Liver (tissue), 3 donors: ENCODE results near the gene SYTL3.
A peak's percentile ranks its signal among the peaks of the same experiment; 100 is the strongest.

ENCODE experiments used
- EGR1 ChIP-seq, 2 donors: IDR thresholded peaks; 2 replicates each; pipeline ENCODE4 v1.6.1; 2016 to 2018; ENCODE audit warnings: antibody characterized with exemption in 2 of 2, low read depth in 2 of 2
- FOXA1 ChIP-seq: IDR thresholded peaks from 2 replicates; pipeline ENCODE4 v1.6.1; 2016; ENCODE audit warnings: antibody characterized with exemption
- FOXA2 ChIP-seq: IDR thresholded peaks from 2 replicates; pipeline ENCODE4 v1.6.1; 2016; ENCODE audit warnings: antibody characterized with exemption
- GABPA ChIP-seq, 2 donors: IDR thresholded peaks in 1 of 2; conservative IDR thresholded peaks in 1 of 2; 2 replicates each; pipeline ENCODE4 v1.6.1; 2016; ENCODE audit warnings: antibody characterized with exemption in 2 of 2, mild to moderate bottlenecking in 1 of 2, moderate library complexity in 1 of 2
- HNF4G ChIP-seq: IDR thresholded peaks from 2 replicates; pipeline ENCODE4 v1.6.1; 2016; ENCODE audit warnings: antibody characterized with exemption
- JUND ChIP-seq, 2 donors: IDR thresholded peaks; 2 replicates each; pipeline ENCODE4 v1.6.1; 2016; ENCODE audit warnings: antibody characterized with exemption in 2 of 2
- NR2F2 ChIP-seq: IDR thresholded peaks from 2 replicates; pipeline ENCODE4 v1.6.1; 2016; ENCODE audit warnings: antibody characterized with exemption
- RAD21 ChIP-seq, 2 donors: IDR thresholded peaks; 2 replicates each; pipeline ENCODE4 v1.6.1; 2016; ENCODE audit warnings: antibody characterized with exemption in 2 of 2, mild to moderate bottlenecking in 2 of 2
- RXRA ChIP-seq, 2 donors: IDR thresholded peaks; 2 replicates each; pipeline ENCODE4 v1.6.1; 2017 to 2018; ENCODE audit warnings: antibody characterized with exemption in 2 of 2, mild to moderate bottlenecking in 1 of 2
- TAF1 ChIP-seq: conservative IDR thresholded peaks from 2 replicates; pipeline ENCODE4 v1.6.1; 2016; ENCODE audit warnings: antibody characterized with exemption, mild to moderate bottlenecking
- TF ChIP-seq, protein P1 (sequence below): IDR thresholded peaks from 2 replicates; pipeline ENCODE4 v1.6.1; 2016; ENCODE audit warnings: antibody characterized with exemption
- TF ChIP-seq, protein P2 (sequence below): fragments of 150-350 bp; IDR thresholded peaks from 2 replicates; pipeline ENCODE4 v1.5.1; 2017; ENCODE audit warnings: improper control_type of control experiment, low read depth, low read length; ENCODE audit not compliant: missing input control
- TF ChIP-seq, protein P3 (sequence below): IDR thresholded peaks from 2 replicates; pipeline ENCODE4 v1.6.1; 2016; ENCODE audit warnings: antibody characterized with exemption
- donor health status: healthy.
- donor health status: healthy.

DNA sequence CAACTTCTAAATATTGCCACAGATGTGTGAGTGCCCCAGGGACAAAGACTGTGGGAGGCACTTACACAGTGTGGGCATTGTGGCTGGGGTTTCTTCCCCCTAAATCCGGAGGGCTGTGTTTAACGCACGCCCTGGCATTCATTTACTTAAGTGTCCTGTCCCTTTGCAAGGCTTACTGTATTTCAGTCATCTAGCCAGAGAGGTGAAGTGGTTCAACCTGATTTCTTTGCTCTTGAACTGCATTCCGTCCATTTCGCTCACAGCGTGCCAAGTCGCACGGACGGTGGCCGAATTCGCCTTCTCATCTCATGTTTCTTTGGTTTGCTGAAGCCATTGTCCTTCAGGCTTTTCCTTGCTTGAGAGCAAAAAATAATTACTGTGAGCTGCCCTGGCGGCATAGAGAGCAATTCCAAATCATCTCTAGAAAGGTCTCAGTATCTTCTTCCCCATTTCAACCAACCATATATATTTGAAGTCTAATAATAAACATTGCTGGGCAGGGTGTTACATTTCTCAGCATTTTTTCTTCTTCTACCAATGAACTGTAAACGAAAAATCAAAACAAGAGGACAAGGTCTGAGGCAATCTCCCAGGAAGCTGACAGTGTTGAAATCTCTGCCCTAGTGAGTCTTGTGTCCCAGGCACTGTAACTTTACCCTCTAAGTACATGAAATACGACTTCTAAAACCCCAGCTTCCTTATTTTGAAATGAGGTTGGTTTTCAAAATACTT is 16.9 kb downstream of the SYTL3 start:
- TF ChIP-seq, protein P1, sequence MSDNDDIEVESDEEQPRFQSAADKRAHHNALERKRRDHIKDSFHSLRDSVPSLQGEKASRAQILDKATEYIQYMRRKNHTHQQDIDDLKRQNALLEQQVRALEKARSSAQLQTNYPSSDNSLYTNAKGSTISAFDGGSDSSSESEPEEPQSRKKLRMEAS = no peak
- TF ChIP-seq, protein P2, sequence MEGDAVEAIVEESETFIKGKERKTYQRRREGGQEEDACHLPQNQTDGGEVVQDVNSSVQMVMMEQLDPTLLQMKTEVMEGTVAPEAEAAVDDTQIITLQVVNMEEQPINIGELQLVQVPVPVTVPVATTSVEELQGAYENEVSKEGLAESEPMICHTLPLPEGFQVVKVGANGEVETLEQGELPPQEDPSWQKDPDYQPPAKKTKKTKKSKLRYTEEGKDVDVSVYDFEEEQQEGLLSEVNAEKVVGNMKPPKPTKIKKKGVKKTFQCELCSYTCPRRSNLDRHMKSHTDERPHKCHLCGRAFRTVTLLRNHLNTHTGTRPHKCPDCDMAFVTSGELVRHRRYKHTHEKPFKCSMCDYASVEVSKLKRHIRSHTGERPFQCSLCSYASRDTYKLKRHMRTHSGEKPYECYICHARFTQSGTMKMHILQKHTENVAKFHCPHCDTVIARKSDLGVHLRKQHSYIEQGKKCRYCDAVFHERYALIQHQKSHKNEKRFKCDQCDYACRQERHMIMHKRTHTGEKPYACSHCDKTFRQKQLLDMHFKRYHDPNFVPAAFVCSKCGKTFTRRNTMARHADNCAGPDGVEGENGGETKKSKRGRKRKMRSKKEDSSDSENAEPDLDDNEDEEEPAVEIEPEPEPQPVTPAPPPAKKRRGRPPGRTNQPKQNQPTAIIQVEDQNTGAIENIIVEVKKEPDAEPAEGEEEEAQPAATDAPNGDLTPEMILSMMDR = no peak
- peak in 1 of 2 donors; percentile 15 for TF ChIP-seq RXRA (IDR thresholded peaks at IDR 0.05)
- no peak for TF ChIP-seq GABPA (IDR thresholded peaks at IDR 0.05 in 1 of 2, conservative IDR thresholded peaks at IDR 0.05 in 1 of 2)
- TF ChIP-seq FOXA1 = no peak
- TF ChIP-seq TAF1 = no peak
- no peak for TF ChIP-seq JUND (IDR thresholded peaks at IDR 0.05)
- TF ChIP-seq RAD21 (IDR thresholded peaks at IDR 0.05) = no peak
- no peak for TF ChIP-seq FOXA2
- TF ChIP-seq, protein P3, sequence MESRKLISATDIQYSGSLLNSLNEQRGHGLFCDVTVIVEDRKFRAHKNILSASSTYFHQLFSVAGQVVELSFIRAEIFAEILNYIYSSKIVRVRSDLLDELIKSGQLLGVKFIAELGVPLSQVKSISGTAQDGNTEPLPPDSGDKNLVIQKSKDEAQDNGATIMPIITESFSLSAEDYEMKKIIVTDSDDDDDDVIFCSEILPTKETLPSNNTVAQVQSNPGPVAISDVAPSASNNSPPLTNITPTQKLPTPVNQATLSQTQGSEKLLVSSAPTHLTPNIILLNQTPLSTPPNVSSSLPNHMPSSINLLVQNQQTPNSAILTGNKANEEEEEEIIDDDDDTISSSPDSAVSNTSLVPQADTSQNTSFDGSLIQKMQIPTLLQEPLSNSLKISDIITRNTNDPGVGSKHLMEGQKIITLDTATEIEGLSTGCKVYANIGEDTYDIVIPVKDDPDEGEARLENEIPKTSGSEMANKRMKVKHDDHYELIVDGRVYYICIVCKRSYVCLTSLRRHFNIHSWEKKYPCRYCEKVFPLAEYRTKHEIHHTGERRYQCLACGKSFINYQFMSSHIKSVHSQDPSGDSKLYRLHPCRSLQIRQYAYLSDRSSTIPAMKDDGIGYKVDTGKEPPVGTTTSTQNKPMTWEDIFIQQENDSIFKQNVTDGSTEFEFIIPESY = no peak
- TF ChIP-seq EGR1 (IDR thresholded peaks at IDR 0.05; ENCODE audit: low read depth in 2 of 2) = no peak
- TF ChIP-seq NR2F2 = no peak
- TF ChIP-seq HNF4G = no peak
